ENCODE measurements around the gene PLPP1. TPM values are rescaled to one million over a fixed set of nuclear protein-coding genes. Genes with fewer than 3 reads are reported as not detected.

The PLPP1 gene
- total RNA-seq, 2 experiments from 2014 or later = 8.9 to 9.0 TPM

GRCh38 chr5:55446640-55447351 lies 88.0 kb downstream of the PLPP1 start:
- no peaks in the 10 kb centered on the region for H3K4me1 Mint-ChIP-seq
- H3K9me3 Mint-ChIP-seq = no peaks in the 10 kb centered on the region
- ChIA-PET CTCF (interaction anchor here (1.7 kb wide), 1 partner anchor 246 kb away, joined by 5 read pairs; no protein-coding TSS in a partner anchor), POLR2A (no interaction called here)
- H3K27me3 Mint-ChIP-seq = no peaks in the 10 kb centered on the region
- DNase-seq = no peak
- H3K36me3 Mint-ChIP-seq (ENCODE audit: low read depth) = no peaks in the 10 kb centered on the region
- no peak overlapping the region for H3K4me3 Mint-ChIP-seq
- H3K27ac Mint-ChIP-seq = no peak overlapping the region

- no peak for DNase-seq
- no peaks in the 10 kb centered on the region for H3K9me3 Mint-ChIP-seq
- POLR2A ChIA-PET = no interaction called here
- no peaks in the 10 kb centered on the region for H3K27me3 Mint-ChIP-seq
- CTCF ChIA-PET = no interaction called here
- peaks cover 3% of the 10 kb centered on the region for H3K4me1 Mint-ChIP-seq
- H3K36me3 Mint-ChIP-seq (ENCODE audit: low read depth) = no peaks in the 10 kb centered on the region
- H3K27ac Mint-ChIP-seq = no peak overlapping the region
- H3K4me3 Mint-ChIP-seq = no peak overlapping the region
Measured at GRCh38 chr5:55445791-55446190, 89.0 kb downstream of the PLPP1 start.

- CTCF ChIA-PET = no interaction called here
- peaks cover 25% of the 10 kb centered on the region for H3K4me1 Mint-ChIP-seq
- no peak for DNase-seq
- no peaks in the 10 kb centered on the region for H3K27me3 Mint-ChIP-seq
- POLR2A ChIA-PET = no interaction called here
- no peak overlapping the region for H3K27ac Mint-ChIP-seq
- no peaks in the 10 kb centered on the region for H3K9me3 Mint-ChIP-seq
- peaks cover 8% of the 10 kb centered on the region for H3K36me3 Mint-ChIP-seq (ENCODE audit: low read depth)
- H3K4me3 Mint-ChIP-seq = no peak overlapping the region
Measured at GRCh38 chr5:55441954-55442353, 92.8 kb downstream of the PLPP1 start.

GRCh38 chr5:55441107-55441771 lies 93.5 kb downstream of the PLPP1 start:
- peaks cover 11% of the 10 kb centered on the region for H3K36me3 Mint-ChIP-seq (ENCODE audit: low read depth)
- peaks cover 25% of the 10 kb centered on the region for H3K4me1 Mint-ChIP-seq
- ChIA-PET CTCF (no interaction called here), POLR2A (no interaction called here)
- DNase-seq = no peak
- no peaks in the 10 kb centered on the region for H3K27me3 Mint-ChIP-seq
- H3K27ac Mint-ChIP-seq = no peak overlapping the region
- H3K9me3 Mint-ChIP-seq = peaks cover 2% of the 10 kb centered on the region
- H3K4me3 Mint-ChIP-seq = no peak overlapping the region

- H3K4me3 Mint-ChIP-seq = no peak overlapping the region
- H3K27ac Mint-ChIP-seq = no peak overlapping the region
- H3K4me1 Mint-ChIP-seq = peaks cover 25% of the 10 kb centered on the region
- peaks cover 2% of the 10 kb centered on the region for H3K9me3 Mint-ChIP-seq
- POLR2A ChIA-PET = interaction anchor here (1.1 to 1.2 kb wide), 2 partner anchors 13 to 20 kb away, joined by 3 read pairs; no protein-coding TSS in a partner anchor
- no peak for DNase-seq
- CTCF ChIA-PET = interaction anchor here (0.6 kb wide), 1 partner anchor 304 kb away, joined by 3 read pairs; no protein-coding TSS in a partner anchor
- H3K27me3 Mint-ChIP-seq = no peaks in the 10 kb centered on the region
- H3K36me3 Mint-ChIP-seq (ENCODE audit: low read depth) = peaks cover 20% of the 10 kb centered on the region
Measured at GRCh38 chr5:55440188-55440646, 94.5 kb downstream of the PLPP1 start.

GRCh38 chr5:55438998-55439397 lies 95.8 kb downstream of the PLPP1 start:
- no peak overlapping the region for H3K4me3 Mint-ChIP-seq
- no peak overlapping the region for H3K27ac Mint-ChIP-seq
- no peak for DNase-seq
- no peaks in the 10 kb centered on the region for H3K27me3 Mint-ChIP-seq
- ChIA-PET POLR2A (interaction anchor here (0.6 to 1.1 kb wide), 2 partner anchors 19 to 930 kb away, joined by 3 to 4 read pairs; no protein-coding TSS in a partner anchor), CTCF (no interaction called here)
- H3K36me3 Mint-ChIP-seq (ENCODE audit: low read depth) = peaks cover 27% of the 10 kb centered on the region
- peaks cover 25% of the 10 kb centered on the region for H3K4me1 Mint-ChIP-seq
- H3K9me3 Mint-ChIP-seq = peaks cover 6% of the 10 kb centered on the region

- Mint-ChIP-seq H3K4me1 (peaks cover 25% of the 10 kb centered on the region), H3K9me3 (peaks cover 6% of the 10 kb centered on the region), H3K4me3 (no peak overlapping the region), H3K27me3 (no peaks in the 10 kb centered on the region), H3K36me3 (ENCODE audit: low read depth) (peaks cover 28% of the 10 kb centered on the region), H3K27ac (no peak overlapping the region)
- DNase-seq = no peak
- ChIA-PET POLR2A (no interaction called here), CTCF (no interaction called here)
Measured at GRCh38 chr5:55437859-55438206, 96.9 kb downstream of the PLPP1 start.

- ChIA-PET CTCF (no interaction called here), POLR2A (no interaction called here)
- Mint-ChIP-seq H3K27ac (no peak overlapping the region), H3K9me3 (peaks cover 10% of the 10 kb centered on the region), H3K4me1 (peaks cover 25% of the 10 kb centered on the region), H3K27me3 (no peaks in the 10 kb centered on the region), H3K4me3 (no peak overlapping the region), H3K36me3 (ENCODE audit: low read depth) (peaks cover 32% of the 10 kb centered on the region)
- no peak for DNase-seq
Measured at GRCh38 chr5:55437452-55437851, 97.3 kb downstream of the PLPP1 start.

GRCh38 chr5:55432549-55432948 lies 102.2 kb downstream of the PLPP1 start:
- no peak for DNase-seq
- Mint-ChIP-seq H3K9me3 (peaks cover 30% of the 10 kb centered on the region), H3K27ac (no peak overlapping the region), H3K27me3 (no peaks in the 10 kb centered on the region), H3K36me3 (ENCODE audit: low read depth) (peaks cover 70% of the 10 kb centered on the region), H3K4me1 (no peaks in the 10 kb centered on the region), H3K4me3 (no peak overlapping the region)
- POLR2A ChIA-PET = no interaction called here
- CTCF ChIA-PET = no interaction called here

- Mint-ChIP-seq H3K9me3 (peaks cover 28% of the 10 kb centered on the region), H3K36me3 (ENCODE audit: low read depth) (peaks cover 64% of the 10 kb centered on the region), H3K4me1 (no peaks in the 10 kb centered on the region), H3K27me3 (no peaks in the 10 kb centered on the region), H3K4me3 (no peak overlapping the region), H3K27ac (no peak overlapping the region)
- no peak for DNase-seq
- ChIA-PET CTCF (no interaction called here), POLR2A (no interaction called here)
Measured at GRCh38 chr5:55429613-55430253, 105.0 kb downstream of the PLPP1 start.

GRCh38 chr5:55429221-55429612 lies 105.5 kb downstream of the PLPP1 start:
- H3K27ac Mint-ChIP-seq = no peak overlapping the region
- POLR2A ChIA-PET = no interaction called here

GRCh38 chr5:55427157-55427556 lies 107.6 kb downstream of the PLPP1 start:
- Mint-ChIP-seq H3K4me3 (no peak overlapping the region), H3K27ac (no peak overlapping the region), H3K27me3 (no peaks in the 10 kb centered on the region), H3K9me3 (peaks cover 17% of the 10 kb centered on the region), H3K36me3 (ENCODE audit: low read depth) (peaks cover 74% of the 10 kb centered on the region), H3K4me1 (peaks cover 6% of the 10 kb centered on the region)
- POLR2A ChIA-PET = interaction anchor here (1.0 kb wide), 1 partner anchor 13 kb away, joined by 3 read pairs; no protein-coding TSS in a partner anchor
- DNase-seq = no peak
- CTCF ChIA-PET = no interaction called here

More at GRCh38 chr5:55429221-55429612, 105.5 kb downstream of the PLPP1 start:
- CTCF ChIA-PET = no interaction called here
- Mint-ChIP-seq H3K4me1 (no peaks in the 10 kb centered on the region), H3K9me3 (peaks cover 24% of the 10 kb centered on the region), H3K27me3 (no peaks in the 10 kb centered on the region), H3K36me3 (ENCODE audit: low read depth) (peaks cover 64% of the 10 kb centered on the region), H3K4me3 (no peak overlapping the region)
- no peak for DNase-seq

- Mint-ChIP-seq H3K4me3 (no peak overlapping the region), H3K27ac (no peak overlapping the region), H3K27me3 (no peaks in the 10 kb centered on the region), H3K4me1 (peaks cover 11% of the 10 kb centered on the region), H3K36me3 (ENCODE audit: low read depth) (peaks cover 71% of the 10 kb centered on the region), H3K9me3 (peaks cover 14% of the 10 kb centered on the region)
- DNase-seq = no peak
- POLR2A ChIA-PET = no interaction called here
- CTCF ChIA-PET = interaction anchor here (0.7 kb wide), 1 partner anchor 105 kb away, joined by 4 read pairs; no protein-coding TSS in a partner anchor
Measured at GRCh38 chr5:55426455-55426854, 108.3 kb downstream of the PLPP1 start.
